Suppressor macrophage treated with lipopolysaccharide for 4 hours (primary cell): ENCODE measurements around the gene KDM4B.

Experiments used
- DNase-seq: peaks from one replicate; pipeline ENCODE4 v3.0.0-alpha.2; 2020

The KDM4B gene

GRCh38 chr19:5052945-5053485 lies 84.1 kb downstream of the KDM4B start:
- DNase-seq = no peak

DNA sequence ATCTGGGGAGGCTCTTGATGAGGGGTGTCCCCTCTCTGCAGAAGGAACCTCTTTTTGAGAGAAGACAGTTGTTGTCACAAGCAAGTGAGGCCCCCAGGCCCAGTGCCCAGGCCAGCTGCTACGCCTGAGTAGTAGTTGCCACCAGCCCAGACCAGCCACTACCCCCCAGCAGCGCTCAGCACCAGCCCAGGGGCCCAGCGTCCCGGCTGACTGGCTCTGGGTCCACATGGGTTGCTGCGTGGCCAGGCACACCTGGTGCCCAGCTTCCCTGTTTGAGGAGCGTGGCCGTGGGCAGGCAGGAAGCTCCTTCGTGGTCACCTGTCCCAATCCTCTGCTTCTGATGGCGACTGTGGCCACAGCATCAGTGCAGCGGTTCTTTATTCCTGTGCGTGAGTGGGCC lies 84.7 kb downstream of the KDM4B start:
- no peak for DNase-seq

GRCh38 chr19:5054551-5055456 lies 85.9 kb downstream of the KDM4B start:
- no peak for DNase-seq

DNA sequence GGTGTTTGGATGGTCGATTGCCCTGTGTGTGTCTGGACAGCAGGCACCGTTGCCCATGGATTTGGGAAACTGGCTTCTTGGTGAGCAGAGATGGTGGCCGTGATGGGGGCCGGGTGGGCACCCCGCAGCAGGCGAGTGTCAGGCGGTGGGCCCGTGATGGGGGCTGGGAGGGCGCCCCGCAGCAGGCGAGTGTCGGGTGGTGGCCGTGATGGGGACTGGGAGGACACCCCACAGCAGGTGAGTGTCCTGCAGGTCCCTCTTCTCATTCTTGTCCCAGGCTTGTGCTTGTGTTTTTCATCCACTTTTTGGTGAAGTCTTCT lies 86.5 kb downstream of the KDM4B start:
- DNase-seq = no peak

DNA sequence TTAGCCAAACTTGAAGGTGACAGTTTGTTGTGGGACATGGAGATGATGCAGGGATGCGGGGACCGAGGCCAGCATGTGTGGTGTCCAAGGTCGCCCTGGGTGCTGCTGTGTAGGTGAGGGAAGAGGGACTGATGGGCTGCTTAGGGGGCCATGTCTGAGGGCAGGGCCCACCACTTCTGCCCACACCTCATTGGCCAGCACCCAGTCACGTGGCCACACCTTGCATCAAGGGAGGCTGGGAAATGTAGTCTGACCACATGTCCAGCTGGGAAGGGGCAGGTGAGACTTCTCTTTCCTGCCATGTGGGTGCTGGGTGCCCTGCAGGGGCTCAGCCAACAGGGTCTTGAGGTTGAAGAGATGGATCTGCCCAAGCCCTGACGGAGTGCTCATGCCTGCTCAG lies 88.9 kb downstream of the KDM4B start:
- no peak for DNase-seq

DNA sequence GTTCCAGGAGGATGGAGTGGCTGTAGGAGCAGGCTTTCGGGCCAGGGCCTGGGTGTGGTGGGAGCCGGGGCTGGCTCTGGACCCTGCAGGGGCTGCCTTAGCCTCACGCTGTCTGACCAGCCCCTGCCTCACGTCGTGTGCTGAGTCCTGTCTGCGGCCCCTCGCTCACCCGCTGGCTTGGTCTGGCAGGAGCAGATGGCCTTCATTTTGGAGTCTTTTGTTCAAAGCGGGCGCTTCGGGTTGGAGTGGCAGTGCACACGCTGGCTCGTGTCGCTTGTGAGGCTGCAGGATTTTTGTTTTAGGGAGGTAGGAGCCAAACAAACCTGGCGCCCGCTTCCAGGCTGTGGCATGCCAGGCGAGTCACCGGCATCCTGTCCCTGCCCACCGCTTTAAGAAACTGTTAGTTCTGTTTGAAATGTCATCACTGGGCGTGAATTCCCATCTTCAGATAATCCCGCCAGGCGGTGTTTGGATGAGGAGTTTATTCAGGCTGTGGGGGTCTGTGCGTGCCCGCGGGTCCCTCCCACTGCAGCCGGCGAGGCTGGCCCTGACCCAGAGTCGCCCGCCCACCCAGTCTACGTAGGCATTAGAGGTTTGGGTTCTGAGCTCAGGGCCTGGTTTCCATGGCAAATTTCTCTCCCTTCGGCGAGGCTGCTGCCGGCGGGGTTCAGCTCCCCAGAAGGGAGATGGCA lies 89.8 kb downstream of the KDM4B start:
- no peak for DNase-seq

DNA sequence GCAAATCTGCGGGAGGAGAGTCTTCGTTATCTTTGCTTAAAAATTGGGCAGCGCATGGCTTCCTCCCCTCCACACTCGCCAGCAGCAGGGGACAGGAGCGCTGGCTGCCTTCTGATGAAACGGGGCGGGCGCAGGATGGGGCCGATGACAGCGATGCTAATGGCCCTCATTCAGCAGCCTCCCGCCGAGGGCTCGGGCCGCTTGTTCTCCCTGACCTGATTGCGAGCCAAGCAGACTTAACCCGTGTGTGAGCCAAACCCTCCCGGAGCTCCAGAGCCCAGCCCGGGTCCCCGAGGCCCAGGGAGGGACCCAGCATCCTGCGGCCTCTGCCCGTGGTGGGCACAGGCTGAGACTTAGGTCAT lies 90.3 kb downstream of the KDM4B start:
- no peak for DNase-seq

DNA sequence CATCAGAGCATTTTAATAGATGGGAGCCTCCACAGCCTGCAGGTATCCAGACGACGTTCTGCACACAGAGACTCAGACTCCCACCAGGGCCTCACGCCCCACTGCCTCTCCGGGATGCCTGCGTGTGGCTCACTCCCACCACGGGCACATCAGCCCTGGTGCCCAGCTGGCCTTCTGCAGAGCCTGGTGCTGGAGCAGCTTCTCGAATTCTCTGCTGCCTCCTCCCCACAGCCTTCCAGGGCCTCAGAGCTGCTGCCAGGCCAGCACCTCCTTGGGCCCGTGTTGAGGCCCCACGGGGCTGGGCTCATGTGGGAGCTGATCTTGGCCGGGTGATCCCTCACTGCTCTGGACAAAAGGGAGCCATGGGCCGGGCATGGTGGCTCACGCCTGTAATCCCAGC lies 90.9 kb downstream of the KDM4B start:
- DNase-seq = no peak

GRCh38 chr19:5062195-5062594 lies 93.3 kb downstream of the KDM4B start:
- DNase-seq = no peak

DNA sequence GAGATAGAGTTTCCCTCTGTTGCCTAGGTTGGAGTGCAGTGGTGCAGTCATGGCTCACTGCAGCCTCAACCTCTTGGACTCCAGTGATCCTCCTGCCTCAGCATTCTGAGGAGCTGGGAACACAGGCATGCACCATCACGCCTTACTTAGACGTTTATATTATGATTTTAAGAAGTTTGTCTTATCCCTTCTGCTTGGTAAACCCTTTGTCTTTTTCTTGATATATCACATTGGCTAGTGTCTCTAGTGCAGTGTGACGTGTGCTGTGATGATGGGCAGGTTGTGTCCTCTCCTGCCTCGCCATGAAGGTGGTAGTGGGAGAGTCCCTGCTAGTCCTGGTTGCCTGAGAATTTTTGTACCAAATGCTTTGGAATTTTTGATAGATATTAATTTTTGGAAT lies 93.9 kb downstream of the KDM4B start:
- DNase-seq = no peak

DNA sequence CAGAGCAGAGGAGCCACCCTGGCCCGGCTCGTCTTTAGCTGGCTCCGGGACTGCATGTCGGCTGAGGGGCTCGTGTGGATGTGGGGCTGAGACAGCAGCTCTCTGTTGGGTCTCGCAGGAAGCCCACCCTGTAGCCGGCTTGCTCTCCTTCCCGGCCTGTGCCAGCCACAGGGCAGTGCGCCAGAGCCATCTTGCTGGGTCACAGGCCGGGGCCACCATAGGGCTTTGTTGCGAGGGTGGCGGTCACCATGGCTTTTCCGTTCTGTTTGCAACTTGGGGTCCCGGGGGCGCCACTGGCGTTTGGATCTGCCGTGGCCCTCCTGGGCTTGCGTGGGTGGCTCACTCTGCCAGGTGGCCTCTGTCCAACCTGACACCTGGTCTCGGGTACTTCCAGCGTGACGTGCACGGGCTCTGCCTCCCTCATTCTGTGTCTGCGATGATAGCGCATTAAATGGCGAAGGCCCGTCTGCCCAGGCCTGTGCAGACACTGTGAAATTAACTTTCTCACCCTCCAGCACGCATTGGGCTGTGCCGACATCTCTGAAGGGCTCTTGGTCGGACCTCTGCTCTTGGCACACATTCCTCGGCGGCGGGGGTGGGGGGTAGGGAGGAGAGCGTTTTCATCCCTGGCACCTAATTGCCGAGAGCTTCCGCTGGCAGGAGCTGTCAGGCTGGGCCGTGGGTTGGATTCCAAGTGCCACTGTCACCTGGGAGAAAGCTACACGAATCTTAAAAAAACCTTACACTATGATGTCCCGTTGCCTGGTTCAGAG lies 95.1 kb downstream of the KDM4B start:
- DNase-seq = no peak

- no peak for DNase-seq
These were observed 96.0 kb downstream of the KDM4B start for GRCh38 chr19:5064896-5065295.

GRCh38 chr19:5065663-5066093 lies 96.8 kb downstream of the KDM4B start:
- no peak for DNase-seq

GRCh38 chr19:5066768-5067167 lies 97.9 kb downstream of the KDM4B start:
- DNase-seq = no peak

GRCh38 chr19:5067678-5068077 lies 98.8 kb downstream of the KDM4B start:
- no peak for DNase-seq

DNA sequence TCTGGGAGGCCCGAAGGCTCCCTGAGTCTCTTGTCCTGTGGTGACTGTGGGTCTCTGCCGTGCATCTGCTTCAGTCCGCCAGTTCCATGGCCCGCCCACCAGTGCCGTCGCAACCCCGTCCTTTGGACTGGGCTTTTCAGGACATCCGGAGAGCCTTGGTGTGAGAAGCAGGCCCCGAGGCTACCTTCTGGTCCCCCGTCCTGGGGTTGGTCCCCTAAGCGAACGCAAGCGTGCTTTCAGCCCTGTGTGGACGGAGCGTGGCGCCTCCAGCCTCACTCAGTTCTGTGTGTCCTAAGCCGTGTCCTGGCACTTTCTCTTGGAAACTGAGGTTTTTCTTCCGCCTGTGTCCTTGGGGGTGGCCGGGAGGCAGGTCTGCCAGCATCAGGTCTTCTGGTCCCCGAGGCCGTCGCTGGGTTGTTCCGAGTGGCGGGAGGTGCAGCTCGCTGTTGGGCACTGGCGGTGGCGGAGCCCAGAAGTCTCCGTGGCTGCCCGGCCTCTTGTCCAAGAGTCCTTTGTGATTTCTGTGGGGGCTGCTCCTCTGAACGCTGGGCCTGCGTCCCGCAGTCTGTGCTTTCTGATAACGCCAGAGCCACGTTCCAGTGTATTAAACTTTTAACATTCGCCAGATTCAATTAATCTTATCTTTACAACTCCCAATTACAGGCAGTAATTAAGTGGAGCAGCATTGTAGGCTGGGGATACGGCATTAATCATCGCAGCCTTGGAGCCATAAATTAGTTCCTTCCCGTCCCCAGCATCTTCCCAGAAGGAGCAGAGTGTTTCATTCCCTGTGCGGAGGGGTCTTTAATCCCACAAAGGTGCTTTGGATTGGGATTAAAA lies 99.5 kb downstream of the KDM4B start:
- no peak for DNase-seq

DNA sequence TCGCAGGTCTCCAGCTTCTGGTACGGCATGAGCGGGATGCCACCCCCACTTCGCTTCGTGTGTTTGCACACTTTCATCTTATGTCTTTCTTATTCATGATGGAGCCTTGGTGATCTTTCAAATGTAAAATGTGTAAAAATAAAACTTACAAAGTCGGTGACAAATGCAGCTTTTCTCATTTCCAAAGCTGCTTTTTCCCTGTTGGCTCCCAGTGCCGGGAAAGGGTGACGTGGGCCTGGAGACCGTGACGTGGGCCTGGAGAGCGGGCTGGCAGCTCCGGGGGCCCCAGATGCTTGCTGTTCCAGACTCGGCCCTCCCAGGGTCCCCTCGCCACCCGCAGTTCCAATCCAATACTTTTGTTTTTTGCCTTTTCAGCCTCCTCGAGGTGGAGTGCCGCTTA lies 101.4 kb downstream of the KDM4B start:
- no peak for DNase-seq

- DNase-seq = no peak
These were observed 102.0 kb downstream of the KDM4B start for GRCh38 chr19:5070930-5071329.

GRCh38 chr19:5071579-5071978 lies 102.7 kb downstream of the KDM4B start:
- no peak for DNase-seq

GRCh38 chr19:5072115-5072514 lies 103.2 kb downstream of the KDM4B start:
- no peak for DNase-seq

- no peak for DNase-seq
These were observed 104.4 kb downstream of the KDM4B start for GRCh38 chr19:5073153-5073844.

DNA sequence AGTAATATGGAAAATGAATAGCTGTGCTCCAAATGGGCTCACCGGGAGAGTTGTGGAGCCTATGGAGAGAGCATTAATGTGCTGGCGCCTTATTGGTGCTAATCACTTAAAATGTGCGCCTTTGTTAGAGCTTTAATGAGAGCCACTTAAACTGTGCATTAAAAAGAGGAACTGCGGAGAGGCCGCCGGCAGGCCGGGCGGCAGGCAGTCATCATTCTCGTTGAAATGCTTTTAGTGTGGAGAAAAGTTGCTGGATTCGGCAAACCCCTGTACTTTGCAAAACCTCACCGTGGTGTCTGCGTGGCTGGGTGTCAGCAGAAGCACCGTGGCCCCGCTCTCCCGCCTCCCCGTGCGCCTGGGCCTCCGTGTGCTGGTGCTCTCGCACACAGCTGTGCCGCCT lies 105.5 kb downstream of the KDM4B start:
- peak; percentile 7 for DNase-seq
